ENCODE measurements around the gene PRXL2A.
"Not testable (repeated sequence)": the region's sequence is repeated elsewhere in the genome, so short reads cannot be mapped to it uniquely, and the experiment has no call there.

The PRXL2A gene

GRCh38 chr10:80472234-80473095 lies 64.1 kb downstream of the PRXL2A start:
- DNase-seq (ENCODE audit: extremely low spot score, insufficient read length, low read depth) (peak; percentile 56), FAIRE-seq (peak; percentile 91)

DNA sequence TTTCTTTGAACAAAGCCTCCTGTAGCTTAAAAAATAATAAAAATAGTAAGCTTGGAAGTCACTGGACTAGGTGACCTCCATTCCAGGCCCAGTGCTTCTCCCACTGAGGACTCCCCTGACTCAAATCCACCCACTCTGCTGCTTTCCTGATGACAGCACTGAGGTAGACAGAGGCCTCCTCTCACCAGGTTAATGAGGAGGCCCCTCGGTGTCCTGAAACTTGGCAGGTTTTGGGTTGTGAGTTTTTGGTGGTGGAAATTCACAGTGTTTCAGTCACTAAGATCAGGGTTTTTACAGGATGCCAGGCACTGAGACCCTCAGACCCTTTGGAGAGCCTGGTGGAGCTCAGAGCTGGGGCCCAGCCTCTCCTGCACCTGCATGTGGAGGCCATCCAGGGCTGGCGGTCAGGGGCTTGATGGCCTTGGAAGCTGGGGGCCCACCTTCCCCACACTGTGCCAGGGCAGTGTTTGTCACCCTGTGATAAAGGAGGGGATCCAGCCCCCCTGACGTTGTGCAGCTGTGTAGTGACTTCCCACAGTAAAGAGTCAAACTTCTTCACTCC lies 64.8 kb downstream of the PRXL2A start:
- no peak for DNase-seq (ENCODE audit: extremely low spot score, insufficient read length, low read depth)
- peak; percentile 71 for FAIRE-seq

GRCh38 chr10:80473692-80474596 lies 65.6 kb downstream of the PRXL2A start:
- no peak for FAIRE-seq
- no peak for DNase-seq (ENCODE audit: extremely low spot score, insufficient read length, low read depth)

- FAIRE-seq (no peak), DNase-seq (ENCODE audit: extremely low spot score, insufficient read length, low read depth) (no peak)
Observed at GRCh38 chr10:80474597-80474910, 66.2 kb downstream of the PRXL2A start.

DNA sequence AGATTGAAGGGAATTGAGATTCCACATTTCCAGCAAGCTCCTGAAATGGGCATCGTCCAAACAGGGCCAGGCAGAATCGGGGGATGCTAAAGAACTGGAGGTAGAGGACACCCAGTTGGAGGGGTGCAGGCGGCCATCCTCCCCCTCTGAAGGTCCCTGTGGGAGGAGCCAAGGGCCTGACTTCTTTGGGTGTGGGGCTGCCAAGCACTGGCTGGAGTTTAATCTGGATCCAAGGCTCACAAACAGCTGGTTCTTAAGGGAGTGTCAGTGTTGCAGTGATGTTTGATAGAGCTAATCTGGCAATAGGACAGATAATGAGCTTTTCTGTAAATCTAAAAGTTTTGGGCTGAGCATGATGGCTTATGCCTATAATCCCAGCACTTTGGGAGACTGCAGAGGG lies 66.6 kb downstream of the PRXL2A start:
- DNase-seq (ENCODE audit: extremely low spot score, insufficient read length, low read depth): no peak
- no peak for FAIRE-seq

GRCh38 chr10:80475641-80476040 lies 67.3 kb downstream of the PRXL2A start:
- DNase-seq (ENCODE audit: extremely low spot score, insufficient read length, low read depth); FAIRE-seq: not testable (repeated sequence)

GRCh38 chr10:80476685-80477084 lies 68.3 kb downstream of the PRXL2A start:
- DNase-seq (ENCODE audit: extremely low spot score, insufficient read length, low read depth) (no peak), FAIRE-seq (no peak)

DNA sequence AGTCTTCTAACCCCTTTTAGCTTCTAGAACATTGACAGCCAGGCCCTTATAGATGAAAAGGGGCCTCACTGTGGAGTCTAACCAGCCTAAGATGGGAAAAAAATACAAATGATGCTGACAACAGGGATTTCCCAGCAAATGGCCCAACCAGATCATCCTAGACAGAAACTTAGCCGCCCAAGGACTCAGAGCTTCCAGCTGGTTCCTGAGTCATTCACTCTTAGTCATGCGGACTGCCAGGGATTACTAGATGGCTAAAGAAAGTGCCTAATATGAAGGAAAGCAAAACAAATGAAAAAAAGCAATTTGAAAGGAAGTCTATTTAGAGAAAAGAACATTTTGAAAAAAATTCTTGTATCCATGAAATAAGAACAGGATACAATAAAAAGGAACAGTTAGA lies 69.5 kb downstream of the PRXL2A start:
- FAIRE-seq (no peak), DNase-seq (ENCODE audit: extremely low spot score, insufficient read length, low read depth) (no peak)

- not testable (repeated sequence) for FAIRE-seq; DNase-seq (ENCODE audit: extremely low spot score, insufficient read length, low read depth)
Observed at GRCh38 chr10:80480373-80480772, 72.0 kb downstream of the PRXL2A start.

GRCh38 chr10:80480852-80481251 lies 72.5 kb downstream of the PRXL2A start:
- FAIRE-seq (no peak), DNase-seq (ENCODE audit: extremely low spot score, insufficient read length, low read depth) (no peak)

DNA sequence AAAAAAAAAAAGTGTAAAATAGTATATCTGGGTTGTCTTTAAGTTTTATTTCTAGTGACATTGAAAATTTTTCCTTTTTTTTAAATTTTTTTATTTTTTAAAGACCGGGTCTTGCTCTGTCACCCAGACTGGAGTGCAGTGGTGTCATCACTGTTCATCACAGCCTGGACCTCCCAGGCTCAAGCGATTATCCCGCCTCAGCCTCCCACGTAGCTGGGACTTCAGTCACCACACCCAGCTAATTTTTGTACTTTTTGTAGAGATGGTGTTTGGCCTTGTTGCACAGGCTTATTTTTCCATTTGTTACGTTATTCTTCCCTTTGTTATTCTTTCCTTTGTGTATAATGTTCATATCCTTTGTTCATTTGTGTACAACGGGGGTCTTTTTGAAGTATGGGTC lies 75.9 kb downstream of the PRXL2A start:
- FAIRE-seq (no peak), DNase-seq (ENCODE audit: extremely low spot score, insufficient read length, low read depth) (no peak)

DNA sequence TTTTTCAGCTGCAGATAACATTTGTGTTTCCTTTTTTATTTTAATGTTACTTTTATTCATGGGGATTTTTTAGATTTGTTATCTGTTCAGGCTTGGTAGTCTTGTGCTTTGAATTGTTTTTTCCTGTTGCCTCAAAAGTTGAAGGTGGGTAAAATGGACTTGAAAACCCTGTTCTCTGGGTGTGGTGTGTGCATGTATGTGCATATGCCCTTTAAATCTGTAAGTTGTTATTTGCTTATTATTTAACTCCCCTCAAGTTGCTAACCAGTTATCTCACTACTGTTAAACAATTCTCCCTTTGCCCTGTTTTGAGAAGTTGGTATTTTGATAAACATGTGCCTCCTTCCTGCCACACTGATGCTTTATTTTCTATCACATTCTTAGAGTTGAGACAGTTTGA lies 76.3 kb downstream of the PRXL2A start:
- no peak for FAIRE-seq
- DNase-seq (ENCODE audit: extremely low spot score, insufficient read length, low read depth): no peak

DNA sequence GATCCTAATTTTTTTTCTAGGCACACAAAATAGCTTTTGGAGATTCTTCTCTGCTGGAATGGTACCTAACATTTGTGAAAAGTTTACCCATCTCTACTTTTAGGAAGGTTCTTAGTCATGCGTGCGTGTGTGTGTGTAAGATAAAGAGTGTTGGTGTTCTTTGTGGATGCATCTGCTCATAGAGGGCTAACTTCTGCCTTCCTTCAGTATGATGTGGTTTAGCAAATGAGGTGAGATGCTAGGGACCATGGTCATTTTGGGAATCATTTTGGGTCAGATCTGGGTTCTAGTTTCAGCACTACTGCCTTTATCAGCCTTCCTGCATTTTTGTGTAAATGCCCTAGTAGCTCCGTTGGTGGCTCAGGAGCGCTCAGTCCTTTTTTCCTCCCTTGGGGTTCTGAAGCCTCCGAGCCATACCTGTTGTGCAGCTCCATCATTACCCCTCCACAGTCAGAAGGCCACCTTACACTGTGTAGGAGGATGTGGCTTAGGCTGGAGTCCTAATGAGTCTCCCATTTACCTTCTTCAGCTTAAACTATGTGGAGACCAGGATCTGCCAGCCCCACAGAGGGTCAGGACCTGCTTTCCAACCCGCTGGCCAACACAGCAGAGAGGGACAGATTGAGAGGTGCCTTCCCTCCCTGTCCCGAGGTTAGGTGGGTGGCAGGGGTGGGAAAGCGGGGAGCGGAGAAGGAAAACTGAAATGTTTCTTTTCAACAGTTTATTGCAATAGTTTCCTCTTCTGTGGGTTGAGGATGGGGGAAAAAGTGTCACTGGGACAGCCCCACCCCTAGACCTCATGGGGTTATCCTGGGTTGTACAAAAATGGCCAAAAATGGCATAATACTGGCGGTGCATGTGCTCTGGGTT lies 77.0 kb downstream of the PRXL2A start:
- DNase-seq (ENCODE audit: extremely low spot score, insufficient read length, low read depth) (no peak), FAIRE-seq (no peak)

- FAIRE-seq (no peak), DNase-seq (ENCODE audit: extremely low spot score, insufficient read length, low read depth) (no peak)
Observed at GRCh38 chr10:80485946-80486764, 77.8 kb downstream of the PRXL2A start.
